HEK293T (cell line): Measurements from ENCODE around the gene SRM.
"Not testable (repeated sequence)": the region's sequence is repeated elsewhere in the genome, so short reads cannot be mapped to it uniquely, and the experiment has no call there.

Experiments used
- CTCF ChIA-PET: fragments of 350-600 bp; formaldehyde crosslinking; extraction: SDS; loops from one replicate; lab custom pipeline; 2021; ENCODE audit warnings: antibody characterized with exemption, inconsistent platforms; lab: Yijun Ruan, JAX
- POLR2A ChIA-PET: fragments of 350-600 bp; formaldehyde crosslinking; extraction: SDS; loops from one replicate; lab custom pipeline; 2020; ENCODE audit warnings: antibody characterized with exemption, inconsistent platforms; lab: Yijun Ruan, JAX
- DNase-seq: peaks from one replicate; pipeline ENCODE4 v3.0.0; 2012; ENCODE audit warnings: mixed read lengths; ENCODE audit errors: extremely low spot score
- ARNT ChIP-seq: fragments of 450-650 bp; IDR thresholded peaks from 2 replicates; pipeline ENCODE4 v1.6.1; 2017; ENCODE audit warnings: mild to moderate bottlenecking
- BHLHE40 ChIP-seq: fragments of 450-650 bp; IDR thresholded peaks from 2 replicates; pipeline ENCODE4 v1.6.1; 2016; ENCODE audit warnings: mild to moderate bottlenecking, moderate library complexity, borderline replicate concordance
- CTBP1 ChIP-seq: fragments of 450-650 bp; IDR thresholded peaks from 2 replicates; pipeline ENCODE4 v1.6.1; 2016; ENCODE audit warnings: borderline replicate concordance
- ELF4 ChIP-seq: fragments of 450-650 bp; IDR thresholded peaks from 2 replicates; pipeline ENCODE4 v1.6.1; 2017; ENCODE audit warnings: antibody characterized with exemption
- FOXA1 ChIP-seq: fragments of 450-650 bp; IDR thresholded peaks from 2 replicates; pipeline ENCODE4 v1.6.1; 2016; ENCODE audit warnings: mild to moderate bottlenecking
- FOXK2 ChIP-seq: fragments of 450-650 bp; IDR thresholded peaks from 2 replicates; pipeline ENCODE4 v1.6.1; 2016; ENCODE audit warnings: mild to moderate bottlenecking
- FOXM1 ChIP-seq: fragments of 450-650 bp; IDR thresholded peaks from 2 replicates; pipeline ENCODE4 v1.6.1; 2017; ENCODE audit warnings: mild to moderate bottlenecking, borderline replicate concordance
- HDGF ChIP-seq: fragments of 450-650 bp; IDR thresholded peaks from 2 replicates; pipeline ENCODE4 v1.6.1; 2017; ENCODE audit warnings: antibody characterized with exemption, borderline replicate concordance
- L3MBTL2 ChIP-seq: fragments of 450-650 bp; conservative IDR thresholded peaks from 2 replicates; pipeline ENCODE4 v1.6.1; 2016; ENCODE audit warnings: mild to moderate bottlenecking
- LEF1 ChIP-seq: fragments of 450-650 bp; IDR thresholded peaks from 2 replicates; pipeline ENCODE4 v1.6.1; 2017; ENCODE audit warnings: mild to moderate bottlenecking, borderline replicate concordance
- NFRKB ChIP-seq: fragments of 450-650 bp; IDR thresholded peaks from 2 replicates; pipeline ENCODE4 v1.6.1; 2016; ENCODE audit warnings: mild to moderate bottlenecking, moderate library complexity
- SP1 ChIP-seq: fragments of 450-650 bp; IDR thresholded peaks from 2 replicates; pipeline ENCODE4 v1.6.1; 2017
- SUZ12 ChIP-seq: fragments of 450-650 bp; IDR thresholded peaks from 2 replicates; pipeline ENCODE4 v1.6.1; 2016; ENCODE audit warnings: mild to moderate bottlenecking
- TARDBP ChIP-seq: fragments of 450-650 bp; IDR thresholded peaks from 2 replicates; pipeline ENCODE4 v1.6.1; 2016
- ZNF384 ChIP-seq: fragments of 450-650 bp; IDR thresholded peaks from 2 replicates; pipeline ENCODE4 v1.6.1; 2016
- TF ChIP-seq, protein P1 (sequence below): fragments of 450-650 bp; IDR thresholded peaks from 2 replicates; pipeline ENCODE4 v1.6.1; 2016

SRM gene

DNA sequence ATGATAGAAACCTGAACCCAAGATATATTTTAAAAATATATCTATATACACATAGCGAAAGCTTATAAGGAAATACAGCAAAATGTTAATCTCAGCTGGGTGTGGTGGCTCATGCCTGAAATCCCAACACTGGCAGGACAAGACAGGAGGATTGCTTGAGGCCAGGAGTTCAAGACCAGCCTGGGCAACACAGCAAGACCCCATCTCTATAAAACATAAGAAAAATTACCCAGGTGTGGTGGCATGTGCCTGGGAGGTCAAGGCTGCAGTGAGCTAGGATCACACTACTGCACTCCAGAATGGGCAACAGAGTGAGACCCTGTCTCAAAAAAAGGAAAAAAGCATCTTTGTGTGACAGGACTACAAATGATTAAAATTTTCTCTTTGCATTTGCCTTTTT, 6.0 kb upstream of the SRM start:
- ChIA-PET CTCF (interaction anchor here (2.5 kb wide), 1 partner anchor 28 kb away, joined by 8 read pairs; no protein-coding TSS in a partner anchor), POLR2A (no interaction called here)
- TF ChIP-seq FOXM1 (no peak), L3MBTL2 (no peak), TARDBP (no peak), NFRKB (no peak), LEF1 (no peak), ARNT (no peak), ZNF384 (no peak), HDGF (no peak), CTBP1 (no peak), SUZ12 (no peak), SP1 (no peak), BHLHE40 (no peak)
- no peak for DNase-seq

DNA sequence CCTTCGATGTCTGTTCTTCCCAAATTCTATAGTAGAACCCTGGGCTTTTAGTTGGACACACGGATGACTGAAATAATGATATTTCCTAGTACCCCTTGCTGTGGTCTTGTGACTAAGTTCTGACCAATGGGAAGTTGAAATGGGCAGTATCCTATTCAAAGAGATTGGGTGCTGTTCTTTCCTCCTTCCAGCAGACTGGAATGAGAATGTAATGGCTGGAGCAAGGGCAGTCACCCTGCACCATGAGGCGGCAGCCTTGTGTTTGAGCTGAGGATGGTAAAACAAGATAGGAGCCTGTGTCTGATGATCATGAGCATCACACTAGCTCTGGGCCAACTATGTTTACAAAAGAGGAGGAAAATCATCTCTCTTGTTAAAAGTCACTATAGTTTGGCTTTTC, 5.1 kb upstream of the SRM start:
- ChIA-PET CTCF (interaction anchor here (2.5 kb wide), 1 partner anchor 27 kb away, joined by 8 read pairs; no protein-coding TSS in a partner anchor), POLR2A (interaction anchor here (1.4 kb wide), 1 partner anchor 34 kb away, joined by 6 read pairs; the partner anchor contains the start of gene EXOSC10)

DNA sequence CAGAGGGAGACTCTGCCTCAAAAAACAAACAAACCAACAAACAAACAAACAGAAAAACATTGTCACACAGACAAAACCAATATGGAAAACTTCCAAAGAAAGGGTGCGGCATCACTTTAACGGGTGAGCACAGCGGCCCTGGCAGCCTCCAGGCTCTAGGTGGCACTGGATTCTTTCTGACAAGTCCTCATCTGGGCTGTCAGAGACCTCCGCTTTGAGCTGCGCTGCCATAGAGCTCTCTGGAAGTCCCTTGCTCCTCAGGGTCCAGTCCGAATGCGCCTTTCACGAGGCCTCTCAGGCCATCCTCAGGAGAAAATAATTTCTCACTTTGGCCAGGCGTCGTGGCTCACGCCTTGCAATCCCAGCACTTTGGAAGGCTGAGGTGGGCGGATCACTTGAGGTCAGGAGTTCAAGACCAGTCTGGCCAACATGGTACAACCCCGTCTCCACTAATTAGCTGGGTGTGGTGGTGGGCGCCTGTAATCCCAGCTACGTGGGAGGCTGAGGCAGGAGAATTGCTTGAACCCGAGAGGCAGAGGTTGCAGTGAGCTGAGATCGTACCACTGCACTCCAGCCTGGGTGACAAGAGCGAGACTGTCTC, 4.2 kb upstream of the SRM start:
- ChIA-PET CTCF (interaction anchor here (0.6 to 2.5 kb wide), 3 partner anchors 18 to 32 kb away, joined by 3 to 8 read pairs (median 3); no protein-coding TSS in a partner anchor), POLR2A (interaction anchor here (1.4 to 1.5 kb wide), 2 partner anchors 27 to 35 kb away, joined by 6 read pairs; partner anchors contain the start of gene EXOSC10)
- TF ChIP-seq, protein P1, sequence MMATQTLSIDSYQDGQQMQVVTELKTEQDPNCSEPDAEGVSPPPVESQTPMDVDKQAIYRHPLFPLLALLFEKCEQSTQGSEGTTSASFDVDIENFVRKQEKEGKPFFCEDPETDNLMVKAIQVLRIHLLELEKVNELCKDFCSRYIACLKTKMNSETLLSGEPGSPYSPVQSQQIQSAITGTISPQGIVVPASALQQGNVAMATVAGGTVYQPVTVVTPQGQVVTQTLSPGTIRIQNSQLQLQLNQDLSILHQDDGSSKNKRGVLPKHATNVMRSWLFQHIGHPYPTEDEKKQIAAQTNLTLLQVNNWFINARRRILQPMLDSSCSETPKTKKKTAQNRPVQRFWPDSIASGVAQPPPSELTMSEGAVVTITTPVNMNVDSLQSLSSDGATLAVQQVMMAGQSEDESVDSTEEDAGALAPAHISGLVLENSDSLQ = peak; percentile 7; the same call in 1 of the 2 replicates
- DNase-seq = not testable (repeated sequence)

More for the DNA sequence above, 5.1 kb upstream of the SRM start:
- no peak for DNase-seq
- TF ChIP-seq FOXK2 (no peak), LEF1 (no peak), NFRKB (no peak), SUZ12 (no peak), FOXM1 (no peak), ARNT (no peak)
- TF ChIP-seq, protein P1 = no peak

DNA sequence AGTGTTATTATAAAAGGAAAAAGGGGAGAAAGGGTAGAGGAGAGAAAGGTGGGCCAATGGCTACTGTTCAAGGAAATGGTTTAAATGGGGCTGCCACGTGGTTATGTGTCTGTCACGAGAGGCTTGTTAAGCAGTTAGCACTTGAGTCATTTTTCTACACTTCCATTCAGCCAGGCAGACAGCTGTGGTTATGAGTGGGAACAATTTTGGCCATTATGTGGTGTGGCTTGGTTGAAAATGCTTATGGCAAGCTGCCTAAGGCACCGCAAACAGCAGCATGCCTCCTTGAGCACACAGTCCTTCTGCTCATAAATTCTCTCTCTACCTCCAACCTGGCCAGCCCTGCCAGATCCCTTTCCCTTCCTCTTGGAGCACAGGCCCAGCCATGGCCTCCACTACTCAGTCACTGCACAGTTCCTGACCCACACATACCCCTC, 3.2 kb upstream of the SRM start:
- no peak for DNase-seq
- ChIA-PET POLR2A (interaction anchor here (1.5 kb wide), 1 partner anchor 25 kb away, joined by 6 read pairs; no protein-coding TSS in a partner anchor), CTCF (interaction anchor here (0.6 to 0.7 kb wide), 2 partner anchors 19 to 531 kb away, joined by 3 read pairs; no protein-coding TSS in a partner anchor)

DNA sequence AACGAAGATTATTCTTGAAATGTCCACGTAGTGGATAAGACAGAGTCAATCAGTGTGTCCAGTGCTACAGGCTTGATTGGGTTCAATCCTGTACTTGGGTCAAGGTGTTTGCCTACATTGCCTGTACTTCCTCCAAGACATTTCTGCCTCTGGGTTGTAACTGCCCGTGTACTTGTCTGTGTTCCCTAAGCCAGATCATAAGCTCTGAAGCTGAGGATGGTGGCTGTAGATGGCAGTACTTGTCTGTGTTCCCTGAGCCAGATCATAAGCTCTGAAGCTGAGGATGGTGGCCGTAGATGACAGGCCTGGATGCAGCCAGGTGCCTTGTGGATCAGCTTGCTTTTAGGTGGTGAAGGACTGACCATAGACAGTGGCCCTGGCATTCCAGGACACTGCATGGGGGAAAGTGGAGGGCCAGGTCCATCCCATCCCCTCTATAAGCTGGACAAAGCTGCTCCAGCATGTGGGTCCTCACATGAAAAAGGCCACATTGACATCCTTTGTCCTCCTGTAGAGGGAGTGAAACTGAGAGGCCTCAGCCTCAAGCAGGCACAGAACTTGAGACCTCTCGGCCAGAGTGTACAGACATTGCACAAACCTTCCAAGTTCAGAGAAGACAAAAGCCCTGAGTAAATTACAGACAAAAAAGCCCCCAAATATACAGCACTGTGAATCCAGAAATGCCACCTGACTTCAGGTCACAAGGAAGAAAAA, 2.0 kb upstream of the SRM start:
- POLR2A ChIA-PET = interaction anchor here (1.0 to 1.6 kb wide), 3 partner anchors 11 to 38 kb away, joined by 3 to 6 read pairs (median 5); partner anchors contain the start of gene EXOSC10
- CTCF ChIA-PET = interaction anchor here (0.7 to 3.1 kb wide), 2 partner anchors 24 to 549 kb away, joined by 4 to 20 read pairs; no protein-coding TSS in a partner anchor
- no peak for DNase-seq
- TF ChIP-seq BHLHE40 (no peak), CTBP1 (no peak), ELF4 (no peak), LEF1 (no peak), HDGF (no peak), ARNT (no peak), L3MBTL2 (no peak), FOXM1 (no peak), NFRKB (no peak), FOXA1 (no peak), TARDBP (no peak), SP1 (no peak)
- TF ChIP-seq, protein P1 = no peak

More for the DNA sequence above, 3.2 kb upstream of the SRM start:
- TF ChIP-seq, protein P1 = no peak
- no peak for TF ChIP-seq L3MBTL2
- no peak for TF ChIP-seq SUZ12
- no peak for TF ChIP-seq NFRKB
- TF ChIP-seq ARNT = no peak
- no peak for TF ChIP-seq CTBP1
- no peak for TF ChIP-seq TARDBP
